Body of pancreas (tissue), 4 donors: ENCODE data around the gene CHRNA5.

Experiments
- CTCF ChIP-seq, 7 experiments: fragments of 450-650 bp in 4 of 7; fragments of 200-600 bp in 3 of 7; sonication (generic) in 3 of 7; IDR thresholded peaks; one replicate each; pipeline ENCODE4 v1.5.1; 2016 to 2019; ENCODE audit warnings: antibody characterized with exemption in 7 of 7
- POLR2A ChIP-seq, 3 donors: fragments of 450-650 bp; IDR thresholded peaks; one replicate each; pipeline ENCODE4 v1.6.1; 2016; ENCODE audit warnings: antibody characterized with exemption in 3 of 3, mild to moderate bottlenecking in 2 of 3

DNA sequence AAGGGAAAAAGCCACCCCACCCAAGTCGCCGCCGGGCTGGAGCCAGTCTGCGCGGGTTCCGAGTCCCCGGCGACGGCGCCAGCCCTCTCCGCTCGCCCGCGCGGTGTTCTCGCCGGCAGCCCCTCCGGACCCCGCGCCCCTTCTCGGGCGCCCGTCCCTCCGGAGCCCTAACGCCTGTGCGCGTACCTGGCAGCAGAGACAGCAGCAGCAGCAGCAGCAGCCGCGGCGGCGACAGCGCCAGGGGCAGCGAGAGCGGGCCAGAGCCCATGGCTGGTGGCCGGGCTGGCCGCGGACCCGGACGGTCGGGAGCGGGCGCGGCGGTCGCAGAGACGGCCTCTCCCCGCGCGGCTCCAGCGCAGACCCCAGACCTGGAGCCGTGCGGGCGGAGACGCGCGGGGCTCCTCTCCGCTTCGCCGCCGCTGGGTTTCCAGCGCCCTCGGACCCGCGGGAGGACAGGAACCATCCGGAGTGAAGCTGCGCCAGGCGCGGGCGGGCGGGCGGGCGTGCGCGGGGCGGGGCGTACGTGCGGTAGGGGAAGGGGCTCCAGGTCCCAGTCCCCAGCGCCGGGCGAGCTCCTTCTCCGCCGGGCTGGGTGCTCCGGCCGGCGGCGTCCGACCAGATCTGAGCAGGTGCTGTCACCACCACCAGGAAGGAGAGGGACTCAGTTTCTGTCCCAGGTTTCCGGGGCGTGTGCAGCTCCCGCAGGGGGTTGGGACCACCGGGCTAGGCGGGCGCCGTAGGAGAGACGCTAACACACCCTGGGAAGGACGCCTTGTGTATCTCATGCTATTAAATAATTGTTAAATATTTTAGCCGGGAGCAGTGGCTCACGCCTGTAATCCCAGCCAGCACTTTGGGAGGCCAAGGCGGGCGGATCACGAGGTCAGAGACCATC, 55.5 kb downstream of the CHRNA5 start, which contains the start of gene CHRNA3:
- TF ChIP-seq POLR2A (IDR thresholded peaks at IDR 0.05) = no peak
- TF ChIP-seq CTCF (IDR thresholded peaks at IDR 0.05) = no peak
